Fibroblast of lung (primary cell): Measurements from ENCODE around the gene WIPF1. TPM values are rescaled to one million over a fixed set of nuclear protein-coding genes. Genes with fewer than 3 reads are reported as not detected.

ENCODE experiments used
- DNase-seq, 2 donors: peaks; one replicate each; pipeline versions ENCODE4 v3.0.0 to v3.0.0-alpha.2; 2010; ENCODE audit warnings: low read depth in 2 of 2
- H2AFZ ChIP-seq: 2 replicates; pipeline ENCODE4 v1.5.1; 2012; ENCODE audit warnings: low read length, control low read depth, inconsistent platforms
- H3K27ac ChIP-seq: 2 replicates; pipeline ENCODE4 v1.5.1; 2011; ENCODE audit warnings: low read length, control low read depth; ENCODE audit not compliant: insufficient read depth
- H3K27me3 ChIP-seq: 2 replicates; pipeline ENCODE4 v1.5.1; 2011; ENCODE audit warnings: mild to moderate bottlenecking, low read length; ENCODE audit not compliant: control insufficient read depth, insufficient read depth
- H3K36me3 ChIP-seq: 2 replicates; pipeline ENCODE4 v1.5.1; 2011; ENCODE audit warnings: low read length; ENCODE audit not compliant: control insufficient read depth, insufficient read depth
- H3K4me1 ChIP-seq: 2 replicates; pipeline ENCODE4 v1.5.1; 2011; ENCODE audit warnings: low read length; ENCODE audit not compliant: control insufficient read depth, insufficient read depth; ENCODE audit errors: extremely low read depth
- H3K4me2 ChIP-seq: 2 replicates; pipeline ENCODE4 v1.5.1; 2011; ENCODE audit warnings: low read length, control low read depth; ENCODE audit not compliant: insufficient read depth; ENCODE audit errors: extremely low read depth
- H3K4me3 ChIP-seq, 4 experiments: fragments of 200-600 bp in 1 of 4; sonication (generic) in 1 of 4; replicated peaks in 1 of 4; 2 replicates each; pipeline ENCODE4 v1.5.1; 2011 to 2016; ENCODE audit warnings: low read length in 4 of 4, low read depth in 3 of 4, mild to moderate bottlenecking in 3 of 4, control low read depth in 2 of 4, inconsistent platforms in 1 of 4, mixed read lengths in 1 of 4; ENCODE audit not compliant: insufficient read depth in 1 of 4; ENCODE audit errors: control extremely low read depth in 1 of 4
- H3K79me2 ChIP-seq: 2 replicates; pipeline ENCODE4 v1.5.1; 2012; ENCODE audit warnings: mild to moderate bottlenecking, low read length, inconsistent platforms; ENCODE audit not compliant: control insufficient read depth, insufficient read depth
- H3K9ac ChIP-seq: 2 replicates; pipeline ENCODE4 v1.5.1; 2011; ENCODE audit warnings: mild to moderate bottlenecking, low read length, control low read depth; ENCODE audit not compliant: insufficient read depth
- H3K9me3 ChIP-seq: 2 replicates; pipeline ENCODE4 v1.5.1; 2012; ENCODE audit warnings: low read depth, low read length; ENCODE audit not compliant: control insufficient read depth, insufficient read depth
- H4K20me1 ChIP-seq: 2 replicates; pipeline ENCODE4 v1.5.1; 2011; ENCODE audit warnings: low read length; ENCODE audit not compliant: control insufficient read depth, insufficient read depth; ENCODE audit errors: extremely low read depth
- CTCF ChIP-seq, 2 donors: IDR thresholded peaks in 1 of 2; conservative IDR thresholded peaks in 1 of 2; 1 replicate in 1 of 2; 2 replicates in 1 of 2; pipeline ENCODE4 v1.5.1; 2011 to 2012; ENCODE audit warnings: low read length in 2 of 2, control low read depth in 1 of 2, inconsistent platforms in 1 of 2, low read depth in 1 of 2, mild to moderate bottlenecking in 1 of 2
- EZH2 ChIP-seq: IDR thresholded peaks from 2 replicates; pipeline ENCODE4 v1.5.1; 2012; ENCODE audit warnings: low read length, control low read depth, mild to moderate bottlenecking; ENCODE audit errors: missing control alignments
- polyA plus RNA-seq, 2 donors: library from polyadenylated mRNA; depleted of rRNA in 1 of 2; stranded (reverse) in 1 of 2; unstranded in 1 of 2; fragments of >200 nt; gene quantifications; 2 replicates each; pipeline ENCODE4 v1.2.1, GENCODE V29; 2011 to 2012; ENCODE audit warnings: missing spikeins in 1 of 2
- total RNA-seq: library from RNA; depleted of rRNA; stranded (reverse); fragments of >200 nt; gene quantifications from 2 replicates; pipeline ENCODE4 v1.2.1, GENCODE V29; 2014

The WIPF1 gene
- total and polyA plus RNA-seq, 2 donors (not counting 1 experiment from before 2014, with no cell fraction given) = 10.7 to 23.6 TPM

GRCh38 chr2:174573621-174574081 lies 24.0 kb downstream of the WIPF1 start:
- H3K9ac ChIP-seq = no peak overlapping the region
- H3K4me2 ChIP-seq = no peak overlapping the region
- no peak overlapping the region for H2AFZ ChIP-seq
- no peak overlapping the region for H3K4me3 ChIP-seq
- TF ChIP-seq CTCF (conservative IDR thresholded peaks at IDR 0.05 in 1 of 2, IDR thresholded peaks at IDR 0.05 in 1 of 2; ENCODE audit: low read depth in 1 of 2, low read length in 2 of 2) (no peak), EZH2 (no peak)
- peaks cover 2% of the 10 kb centered on the region for H3K36me3 ChIP-seq
- H3K27me3 ChIP-seq = no peaks in the 10 kb centered on the region
- no peaks in the 10 kb centered on the region for H4K20me1 ChIP-seq
- H3K79me2 ChIP-seq = no peaks in the 10 kb centered on the region
- no peak overlapping the region for H3K27ac ChIP-seq
- H3K4me1 ChIP-seq = peaks cover 2% of the 10 kb centered on the region
- no peak for DNase-seq
- no peaks in the 10 kb centered on the region for H3K9me3 ChIP-seq

- Histone ChIP-seq H4K20me1 (no peaks in the 10 kb centered on the region), H3K4me3 (no peak overlapping the region), H3K4me2 (no peak overlapping the region), H3K9ac (no peak overlapping the region), H3K9me3 (no peaks in the 10 kb centered on the region), H3K36me3 (peaks cover 2% of the 10 kb centered on the region), H3K79me2 (no peaks in the 10 kb centered on the region), H3K4me1 (no peaks in the 10 kb centered on the region), H3K27ac (no peak overlapping the region), H2AFZ (no peak overlapping the region), H3K27me3 (no peaks in the 10 kb centered on the region)
- no peak for DNase-seq
- no peak for TF ChIP-seq CTCF (conservative IDR thresholded peaks at IDR 0.05 in 1 of 2, IDR thresholded peaks at IDR 0.05 in 1 of 2; ENCODE audit: low read depth in 1 of 2, low read length in 2 of 2)
- TF ChIP-seq EZH2 = no peak
Observed at GRCh38 chr2:174572556-174572955, 25.0 kb downstream of the WIPF1 start.

GRCh38 chr2:174571669-174572323 lies 25.8 kb downstream of the WIPF1 start:
- Histone ChIP-seq H3K4me3 (no peak overlapping the region), H4K20me1 (no peaks in the 10 kb centered on the region), H3K79me2 (no peaks in the 10 kb centered on the region), H3K4me2 (no peak overlapping the region), H3K27ac (no peak overlapping the region), H2AFZ (no peak overlapping the region), H3K36me3 (peaks cover 5% of the 10 kb centered on the region), H3K9ac (no peak overlapping the region), H3K27me3 (no peaks in the 10 kb centered on the region), H3K4me1 (no peaks in the 10 kb centered on the region), H3K9me3 (no peaks in the 10 kb centered on the region)
- no peak for DNase-seq
- TF ChIP-seq EZH2 = no peak
